GM19351 (cell line): ENCODE measurements around the gene VEZT.
A peak's percentile ranks its signal among the peaks of the same experiment; 100 is the strongest.

ENCODE experiments used
- ATAC-seq: cut with Tn5 transposase; IDR thresholded peaks from one replicate; pipeline ENCODE4 v1.9.1; 2021; ENCODE audit warnings: mild to moderate bottlenecking, moderate library complexity; ENCODE audit not compliant: unreplicated experiment

Gene VEZT

GRCh38 chr12:95197636-95198035 is 20.0 kb upstream of the VEZT start:
- no peak for ATAC-seq

- peak; percentile 67 for ATAC-seq
Measured at GRCh38 chr12:95198914-95199313, 18.7 kb upstream of the VEZT start.

- ATAC-seq, result no peak
Measured at GRCh38 chr12:95200128-95200894, 17.3 kb upstream of the VEZT start.

DNA sequence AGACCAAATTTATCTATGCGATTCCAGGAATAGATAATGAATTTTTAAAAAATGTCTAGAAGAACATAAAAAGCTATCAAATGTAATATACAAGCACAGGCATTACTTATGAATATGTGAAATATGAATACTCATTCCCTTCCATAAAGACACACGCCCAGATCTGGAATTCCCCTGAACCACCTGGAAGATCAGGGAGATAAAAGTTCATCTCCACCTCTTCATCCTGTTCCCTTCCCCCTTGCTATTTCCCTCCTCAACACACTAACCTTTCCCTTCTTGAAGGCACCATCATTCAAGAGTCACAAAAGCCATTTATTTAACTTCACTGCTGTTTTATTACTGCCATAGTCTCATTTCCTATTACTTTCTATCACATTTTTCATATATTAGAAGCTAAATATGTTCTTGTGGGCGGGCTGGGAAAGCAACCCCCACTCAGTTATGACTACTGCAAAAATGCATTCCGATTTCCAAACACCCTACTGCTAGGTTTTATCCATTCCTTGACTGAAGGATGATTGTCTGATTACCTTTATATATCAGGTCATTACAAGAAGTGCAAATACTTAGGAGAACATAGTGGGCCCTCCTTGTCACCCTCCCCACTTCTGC is 16.4 kb upstream of the VEZT start:
- no peak for ATAC-seq

GRCh38 chr12:95202691-95203486 is 14.7 kb upstream of the VEZT start:
- ATAC-seq, result no peak

GRCh38 chr12:95203487-95204030 is 14.0 kb upstream of the VEZT start:
- no peak for ATAC-seq

DNA sequence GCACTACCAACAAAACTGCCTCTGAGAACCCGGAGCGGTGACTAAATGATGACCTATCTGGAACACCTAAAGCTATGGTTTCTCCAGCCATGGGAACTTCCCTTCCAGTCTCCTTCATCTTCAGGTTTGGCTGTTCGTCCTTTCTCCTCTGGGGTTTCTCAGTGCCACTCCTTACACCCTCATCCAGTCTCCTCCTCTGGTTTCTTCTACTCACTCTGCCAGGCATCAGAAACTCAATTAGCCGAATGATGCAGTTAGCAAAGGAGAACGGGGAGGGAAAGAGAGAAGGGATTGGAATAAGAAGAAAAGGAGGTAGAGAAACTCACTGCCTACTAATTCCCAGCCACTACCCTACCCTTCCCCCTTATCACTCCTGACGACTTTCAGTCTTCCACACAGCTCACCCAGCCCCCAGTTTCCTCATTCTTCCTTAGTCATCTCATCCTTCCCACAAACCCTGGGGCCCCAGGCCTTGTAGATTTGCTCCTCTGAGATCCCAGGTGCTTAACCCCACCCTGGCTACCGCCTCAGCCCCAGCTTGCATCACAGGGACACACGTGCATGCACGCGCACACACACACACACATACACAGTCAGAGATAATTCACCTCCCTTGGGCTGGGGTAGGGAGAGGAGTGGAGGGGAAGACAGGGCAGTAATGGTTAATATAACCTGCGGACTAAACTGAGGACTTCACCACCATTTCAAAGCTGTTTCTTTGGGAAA is 13.3 kb upstream of the VEZT start:
- no peak for ATAC-seq

DNA sequence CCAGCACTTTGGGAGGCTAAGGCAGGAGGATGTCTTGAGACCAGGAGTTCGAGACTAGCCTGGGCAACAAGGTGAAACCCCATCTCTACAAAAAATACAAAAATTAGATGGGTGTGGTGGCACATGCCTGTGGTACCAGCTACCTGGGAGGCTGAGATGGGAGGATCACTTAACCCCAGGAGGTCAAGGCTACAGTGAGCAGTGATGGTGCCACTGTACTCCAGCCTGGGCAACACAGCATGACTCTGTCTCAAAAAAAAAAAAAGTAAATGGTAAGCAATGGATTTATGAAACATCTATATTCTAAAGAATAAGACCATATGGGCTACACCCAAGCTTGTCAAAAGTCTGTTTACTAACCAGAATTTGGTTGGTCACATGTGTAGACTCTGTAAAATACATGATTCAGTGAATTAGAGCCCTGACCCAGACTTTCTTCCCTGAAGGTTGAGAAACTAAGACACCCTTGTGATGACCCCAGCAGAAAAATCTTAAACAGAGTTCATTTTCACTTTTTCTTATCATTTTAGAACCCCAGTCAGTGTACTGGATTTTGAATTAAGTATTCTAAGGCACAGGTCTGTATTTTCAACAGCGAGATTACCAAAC is 12.5 kb upstream of the VEZT start:
- no peak for ATAC-seq

GRCh38 chr12:95205685-95206084 is 11.9 kb upstream of the VEZT start:
- no peak for ATAC-seq

GRCh38 chr12:95206916-95207315 is 10.7 kb upstream of the VEZT start:
- no peak for ATAC-seq

DNA sequence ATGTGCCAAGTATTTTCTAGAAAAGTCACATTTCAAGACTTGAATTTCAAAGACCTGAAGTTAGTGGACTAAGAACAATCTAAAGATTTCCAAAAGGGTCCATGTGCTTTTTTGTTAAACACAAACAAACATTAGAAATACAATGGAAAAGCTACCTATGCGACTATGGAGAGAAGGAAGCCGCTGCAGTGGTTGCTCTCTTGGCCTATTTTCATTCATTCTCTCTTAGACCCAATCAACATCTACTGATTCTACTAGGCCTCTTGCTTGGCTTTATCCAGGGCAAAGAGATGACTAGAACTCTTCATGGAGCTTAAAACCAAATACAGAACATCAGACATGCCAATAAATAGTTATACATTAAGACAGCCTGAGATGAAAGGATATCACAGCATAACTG is 10.2 kb upstream of the VEZT start:
- no peak for ATAC-seq

DNA sequence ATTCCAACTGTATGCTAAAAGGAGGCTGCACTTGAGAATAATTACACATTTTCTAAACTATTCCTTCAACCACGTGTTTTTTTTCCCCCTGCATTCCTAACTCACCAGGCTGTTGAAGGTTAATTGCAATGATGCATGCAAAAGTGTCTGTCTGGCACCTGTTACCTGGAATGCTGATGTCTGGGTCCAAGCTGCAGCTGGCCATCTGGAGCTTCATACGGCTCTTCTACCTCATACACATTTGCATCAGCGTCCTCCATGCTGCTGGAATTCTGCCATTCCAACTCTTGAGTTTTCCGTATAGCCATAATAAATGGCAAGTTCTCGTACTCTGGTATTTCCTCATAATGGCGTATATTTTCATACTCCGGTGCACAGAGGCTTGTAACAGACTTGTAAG is 8.9 kb upstream of the VEZT start:
- no peak for ATAC-seq

DNA sequence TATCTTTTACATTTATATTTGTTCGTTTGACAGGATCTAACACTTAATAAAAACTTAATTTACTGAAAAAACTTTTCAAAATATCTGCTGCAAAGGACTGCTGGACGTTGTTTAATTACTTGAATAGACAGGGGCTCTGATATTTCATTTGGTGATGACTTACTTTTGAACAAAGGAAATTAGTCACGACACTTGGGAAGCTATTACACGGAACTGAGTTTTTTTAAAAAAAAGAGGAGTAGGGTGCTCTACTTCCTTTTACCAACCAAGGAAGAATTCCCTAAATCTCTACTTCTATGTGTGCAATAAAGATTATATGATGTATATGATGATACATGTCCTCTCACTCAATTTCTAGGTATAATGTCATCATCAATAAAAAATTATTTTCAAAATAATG is 5.0 kb upstream of the VEZT start:
- no peak for ATAC-seq

DNA sequence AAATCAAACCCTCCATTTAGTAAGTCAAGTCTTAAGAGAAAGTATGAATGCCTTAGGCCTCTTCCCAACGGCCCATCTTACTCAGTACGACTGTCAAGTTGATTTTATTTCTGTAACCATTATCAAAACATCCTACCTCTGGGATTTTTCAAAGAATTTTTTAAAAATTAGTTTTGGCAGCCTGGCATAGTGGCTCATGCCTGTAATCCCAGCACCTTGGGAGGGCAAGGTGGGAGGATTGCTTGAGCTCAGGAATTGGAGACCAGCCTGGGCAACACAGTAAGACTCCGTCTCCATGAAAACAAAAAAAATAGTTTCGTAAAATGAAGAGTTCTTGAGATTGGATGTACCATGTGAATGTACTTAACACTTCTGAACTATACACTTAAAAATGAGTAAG is 4.5 kb upstream of the VEZT start:
- no peak for ATAC-seq

DNA sequence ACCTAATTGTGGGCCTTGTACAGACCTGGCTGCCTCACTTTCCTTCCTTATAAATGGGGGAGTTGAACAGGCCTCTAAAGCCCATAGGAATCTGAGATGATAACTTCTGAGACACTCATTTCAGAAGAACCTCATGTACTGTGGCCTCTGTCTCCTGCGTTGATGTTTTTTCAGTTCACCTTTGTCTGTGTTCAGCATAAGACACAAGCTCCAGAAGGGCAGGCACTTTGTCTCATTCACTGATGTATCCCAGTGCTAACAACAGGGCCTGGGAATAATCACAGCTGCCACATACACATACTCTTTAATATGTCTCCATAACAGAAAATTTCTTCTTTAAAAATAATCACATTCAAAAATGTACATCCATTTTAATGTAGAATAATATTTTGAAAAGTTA is 3.7 kb upstream of the VEZT start:
- ATAC-seq, result no peak

- ATAC-seq, result no peak
Measured at GRCh38 chr12:95214466-95214865, 3.1 kb upstream of the VEZT start.

DNA sequence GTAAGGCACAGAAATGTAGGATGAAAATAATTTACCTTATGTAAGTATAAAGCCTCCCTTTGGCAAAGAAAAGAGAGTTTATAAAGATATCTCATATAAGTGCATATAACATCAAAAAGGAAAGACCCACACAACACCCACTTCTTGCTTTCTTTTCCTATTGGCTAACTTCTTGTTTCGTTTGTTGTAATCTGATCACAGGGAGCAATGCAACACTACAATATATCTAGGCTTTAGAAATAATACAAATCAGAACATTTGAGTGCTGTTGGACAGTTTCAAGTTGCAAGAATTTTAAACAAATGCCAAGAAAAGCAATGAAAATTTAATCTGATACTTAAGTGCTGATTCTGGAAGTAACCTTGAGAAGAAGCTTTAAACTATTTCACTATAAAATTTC is 1.7 kb upstream of the VEZT start:
- no peak for ATAC-seq

- ATAC-seq, result peak; percentile 25
Measured at GRCh38 chr12:95216711-95217376, 763 bp upstream of the VEZT start.

- peak; percentile 9 for ATAC-seq
Measured at GRCh38 chr12:95218150-95219133, 835 bp downstream of the VEZT start.
